Subcutaneous abdominal adipose tissue (tissue), 5 donors: ENCODE measurements around the gene ADPRH.
"Not testable (repeated sequence)": the region's sequence is repeated elsewhere in the genome, so short reads cannot be mapped to it uniquely, and the experiment has no call there.

Experiments
- H3K27ac ChIP-seq: one replicate; pipeline ENCODE4 v1.7.0; 2013; ENCODE audit warnings: low read depth, mild to moderate bottlenecking, inconsistent platforms, low read length, moderate library complexity
- H3K27me3 ChIP-seq, 5 donors: one replicate each; pipeline ENCODE4 v1.7.0; 2013; ENCODE audit warnings: low read length in 5 of 5, inconsistent platforms in 1 of 5; ENCODE audit not compliant: control insufficient read depth in 5 of 5, insufficient read depth in 4 of 5
- H3K36me3 ChIP-seq, 5 donors: one replicate each; pipeline ENCODE4 v1.7.0; 2013; ENCODE audit warnings: low read length in 5 of 5; ENCODE audit not compliant: control insufficient read depth in 5 of 5, insufficient read depth in 5 of 5
- H3K4me1 ChIP-seq, 5 donors: one replicate each; pipeline ENCODE4 v1.7.0; 2013; ENCODE audit warnings: low read length in 5 of 5, mild to moderate bottlenecking in 3 of 5, moderate library complexity in 1 of 5; ENCODE audit not compliant: control insufficient read depth in 5 of 5, insufficient read depth in 5 of 5
- H3K4me3 ChIP-seq, 5 donors: one replicate each; pipeline ENCODE4 v1.7.0; 2013; ENCODE audit warnings: low read length in 5 of 5, low read depth in 1 of 5
- H3K9ac ChIP-seq, 5 donors: one replicate each; pipeline ENCODE4 v1.7.0; 2013; ENCODE audit warnings: low read length in 5 of 5, mild to moderate bottlenecking in 4 of 5, moderate library complexity in 3 of 5
- H3K9me3 ChIP-seq, 5 donors: one replicate each; pipeline ENCODE4 v1.7.0; 2013; ENCODE audit warnings: low read length in 5 of 5; ENCODE audit not compliant: control insufficient read depth in 5 of 5
- donor health status: healthy.
- donor health status: healthy.
- donor health status: healthy.
- donor health status: healthy.
- donor health status: healthy.

Gene ADPRH

DNA sequence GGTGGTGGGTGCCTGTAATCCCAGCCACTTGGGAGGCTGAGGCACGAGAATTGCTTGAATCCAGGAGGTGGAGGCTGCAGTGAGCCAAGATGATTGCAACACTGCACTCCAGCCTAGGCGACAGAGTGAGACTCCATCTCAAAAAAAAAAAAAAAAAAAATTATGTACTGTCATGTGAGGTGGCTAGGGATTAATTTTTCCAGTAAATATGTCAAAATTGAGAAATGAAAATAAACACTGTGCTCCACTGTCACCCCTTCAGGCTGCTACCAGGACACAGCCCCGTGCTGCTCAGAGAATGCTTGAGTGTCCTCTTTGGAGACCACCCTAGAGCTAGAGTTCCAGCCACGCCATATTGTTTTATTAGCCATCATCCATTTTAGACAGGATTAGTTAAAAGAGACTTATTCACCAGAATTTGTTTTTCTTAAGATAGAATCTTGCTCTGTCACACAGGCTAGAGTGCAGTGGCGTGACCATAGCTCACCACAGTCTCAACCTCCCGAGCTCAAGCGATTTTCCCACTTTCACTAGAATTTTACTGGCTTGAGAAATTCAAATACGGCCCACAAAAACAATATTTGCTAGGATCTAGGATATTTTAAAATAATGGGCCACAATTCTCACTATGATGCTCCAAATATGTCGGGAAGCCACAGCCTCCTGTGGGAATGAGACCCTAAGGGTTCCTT lies 20.5 kb upstream of the ADPRH start:
- Histone ChIP-seq H3K4me1 (peaks cover 0 to 19% (median 2%) of the 10 kb centered on the region in 5 donors), H3K9me3 (no peaks in the 10 kb centered on the region), H3K27me3 (no peaks in the 10 kb centered on the region), H3K27ac (no peak overlapping the region), H3K36me3 (no peaks in the 10 kb centered on the region), H3K4me3 (no peak overlapping the region), H3K9ac (no peak overlapping the region)

DNA sequence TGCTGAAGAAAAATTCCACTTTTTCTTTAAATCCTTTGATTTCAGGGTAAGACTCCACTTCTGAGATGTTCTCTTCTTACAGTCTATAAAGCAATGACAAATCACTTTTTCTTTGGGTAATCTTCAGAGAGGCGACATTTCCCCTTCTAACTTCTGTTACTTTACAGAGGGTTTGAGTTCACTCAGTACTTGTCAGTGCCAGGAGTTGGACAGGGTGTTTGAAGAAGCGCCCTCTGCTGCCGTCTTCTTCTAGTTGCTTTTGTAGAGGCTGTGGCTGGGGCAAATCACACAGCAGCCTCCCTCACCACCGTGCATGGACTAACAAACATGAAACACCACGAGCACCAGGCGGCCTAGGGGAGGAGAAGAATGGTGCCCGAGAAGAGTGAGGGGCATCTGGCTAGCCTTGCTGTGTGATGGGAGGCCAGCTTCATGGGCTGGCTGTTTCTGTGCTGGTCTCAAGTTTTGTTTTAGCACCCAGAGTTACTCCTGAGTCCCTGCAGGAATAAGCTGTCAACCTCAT lies 19.8 kb upstream of the ADPRH start, which contains the start of gene CD80:
TSS of gene CD80 (minus strand) at position 174 of the 523 bp plus-strand sequence. CDS start 1,886 bp downstream, outside the sequence.
- no peak within 1 kb of the TSS for H3K4me3 ChIP-seq
- peaks cover 0 to 19% (median 2%) of the 10 kb centered on the region in 5 donors for H3K4me1 ChIP-seq
- no peaks in the 10 kb centered on the region for H3K36me3 ChIP-seq
- H3K9ac ChIP-seq, result no peak within 1 kb of the TSS
- H3K27me3 ChIP-seq, result no peaks in the 10 kb centered on the region
- no peak within 1 kb of the TSS for H3K27ac ChIP-seq
- H3K9me3 ChIP-seq, result no peaks in the 10 kb centered on the region

DNA sequence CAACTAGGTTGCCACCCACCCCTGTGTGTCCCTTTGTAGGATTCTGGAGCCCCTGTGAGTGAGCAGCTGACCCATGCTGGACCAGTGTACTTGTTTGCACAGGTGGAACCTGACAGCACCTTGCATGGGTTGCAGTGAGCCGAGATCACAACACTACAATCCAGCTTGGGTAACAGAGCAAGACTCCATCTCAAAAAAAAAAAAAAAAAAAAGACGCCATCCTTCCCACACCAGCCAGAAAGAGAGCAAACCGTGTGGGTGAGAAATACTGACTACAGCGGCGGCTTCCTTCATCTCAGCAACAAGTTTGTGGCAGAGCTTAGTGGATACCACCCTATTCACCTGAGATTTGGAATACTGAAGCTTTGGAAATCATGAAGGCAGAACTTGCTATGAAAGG lies 19.1 kb upstream of the ADPRH start:
- Histone ChIP-seq H3K4me3 (no peak overlapping the region), H3K27me3 (no peaks in the 10 kb centered on the region), H3K36me3 (no peaks in the 10 kb centered on the region), H3K9me3 (no peaks in the 10 kb centered on the region), H3K9ac (no peak overlapping the region), H3K27ac (no peak overlapping the region), H3K4me1 (peaks cover 0 to 19% (median 2%) of the 10 kb centered on the region in 5 donors)

DNA sequence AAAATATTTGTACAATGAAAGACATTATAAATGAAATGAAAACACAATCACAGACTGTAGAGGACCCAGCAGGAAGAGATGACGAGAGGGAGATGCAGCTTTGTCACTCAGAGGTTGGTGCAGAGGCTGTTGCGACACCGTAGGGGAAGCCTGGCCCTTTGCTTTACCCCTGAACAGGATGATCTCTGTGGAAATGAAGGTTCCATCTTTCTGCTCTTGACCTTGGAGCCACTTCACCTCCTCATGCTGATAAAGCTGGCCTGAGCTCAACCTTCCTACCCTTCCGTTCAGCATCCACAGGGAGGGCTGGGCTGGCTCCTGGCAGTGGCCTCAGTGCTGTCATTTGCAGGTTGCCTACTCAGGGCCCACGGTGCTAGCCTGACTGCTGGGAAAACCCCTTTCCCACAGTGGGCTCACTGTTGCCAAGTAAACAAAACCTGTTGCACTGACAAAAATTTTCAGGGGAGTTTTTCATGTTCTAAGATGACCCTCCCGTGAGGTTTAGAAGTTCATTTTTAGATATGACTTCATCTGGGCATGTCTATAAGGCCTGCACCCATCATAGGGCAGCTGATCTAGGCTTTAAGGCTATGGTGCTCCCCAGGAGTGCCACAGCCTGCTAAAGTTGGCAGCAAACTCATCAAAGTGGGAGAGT lies 16.9 kb upstream of the ADPRH start:
- Histone ChIP-seq H3K36me3 (no peaks in the 10 kb centered on the region), H3K9me3 (no peaks in the 10 kb centered on the region), H3K9ac (no peak overlapping the region), H3K27ac (no peak overlapping the region), H3K4me1 (peaks cover 0 to 11% (median 0%) of the 10 kb centered on the region in 5 donors), H3K27me3 (no peaks in the 10 kb centered on the region), H3K4me3 (no peak overlapping the region)

- H3K4me1 ChIP-seq, result peaks cover 0 to 11% (median 0%) of the 10 kb centered on the region in 5 donors
Measured at GRCh38 chr3:119563334-119563733, 16.0 kb upstream of the ADPRH start.

DNA sequence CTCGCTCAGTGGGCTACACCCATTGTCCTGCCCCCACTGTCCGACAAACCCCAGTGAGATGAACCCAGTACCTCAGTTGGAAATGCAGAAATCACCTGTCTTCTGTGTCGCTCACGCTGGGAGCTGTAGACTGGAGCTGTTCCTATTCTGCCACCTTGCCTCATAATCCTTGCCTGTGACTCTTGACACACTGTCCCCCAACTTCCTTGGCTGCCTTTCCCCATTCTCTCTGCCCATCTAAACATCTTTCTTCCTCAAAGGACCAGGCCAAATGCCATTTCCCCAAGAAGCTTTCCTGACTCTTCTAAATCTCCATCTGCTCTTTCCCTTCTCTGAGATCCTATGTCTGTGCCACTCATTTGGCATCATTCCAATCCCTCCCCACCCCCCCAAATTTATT lies 10.1 kb upstream of the ADPRH start:
- Histone ChIP-seq H3K4me1 (peaks cover 0 to 14% (median 9%) of the 10 kb centered on the region in 5 donors), H3K9me3 (no peaks in the 10 kb centered on the region), H3K36me3 (no peaks in the 10 kb centered on the region), H3K9ac (no peak overlapping the region), H3K27ac (no peak overlapping the region), H3K27me3 (no peaks in the 10 kb centered on the region), H3K4me3 (no peak overlapping the region)

More at GRCh38 chr3:119563334-119563733, 16.0 kb upstream of the ADPRH start:
- H3K27me3 ChIP-seq, H3K9ac ChIP-seq, H3K27ac ChIP-seq, H3K9me3 ChIP-seq, H3K36me3 ChIP-seq, H3K4me3 ChIP-seq: not testable (repeated sequence)

DNA sequence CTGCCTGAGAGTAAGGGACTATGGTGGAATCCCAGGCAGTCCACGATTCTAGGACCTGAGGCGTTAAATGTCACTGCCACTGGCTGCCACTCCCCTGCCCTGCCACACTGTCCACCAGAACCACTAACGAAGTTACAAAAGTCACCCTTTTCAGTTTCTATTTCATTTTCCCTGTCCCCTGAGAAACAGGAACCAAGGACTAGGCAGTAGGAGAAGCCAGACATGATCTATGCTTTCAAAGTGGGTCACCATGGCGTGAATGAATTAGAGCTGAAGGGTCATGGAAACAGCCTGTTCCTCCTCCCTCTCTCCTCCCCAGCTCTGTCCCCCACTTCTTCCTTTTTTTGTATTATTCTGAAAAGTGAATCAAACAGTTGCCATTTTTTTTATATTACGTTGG lies 9.1 kb upstream of the ADPRH start:
- H3K9ac ChIP-seq, result no peak overlapping the region
- H3K27ac ChIP-seq, result no peak overlapping the region
- peaks cover 0 to 14% (median 9%) of the 10 kb centered on the region in 5 donors for H3K4me1 ChIP-seq
- no peak overlapping the region for H3K4me3 ChIP-seq
- no peaks in the 10 kb centered on the region for H3K36me3 ChIP-seq
- H3K27me3 ChIP-seq, result no peaks in the 10 kb centered on the region
- H3K9me3 ChIP-seq, result no peaks in the 10 kb centered on the region

DNA sequence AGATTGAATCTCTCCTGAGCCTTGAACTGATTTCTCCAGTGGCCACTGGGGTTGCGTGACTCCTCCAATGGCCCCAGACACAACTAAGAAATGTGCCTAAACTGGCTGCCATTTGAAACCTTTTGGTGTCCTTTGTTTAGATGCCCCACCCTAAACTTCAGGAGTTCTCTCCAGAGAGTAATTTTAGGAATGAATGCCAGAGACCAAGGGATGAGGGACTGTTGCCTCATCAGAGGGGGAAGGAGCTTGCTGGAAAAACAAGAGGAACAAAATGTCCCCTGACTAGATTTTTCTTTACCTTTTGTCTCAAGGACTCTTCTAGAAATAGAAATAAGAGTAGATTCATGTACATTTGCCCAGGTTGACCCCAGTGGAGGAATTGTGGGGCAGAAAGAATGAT lies 8.1 kb upstream of the ADPRH start:
- peak overlapping the region in 1 of 5 donors; percentile 39 for H3K9ac ChIP-seq
- peak overlapping the region; percentile 71 for H3K27ac ChIP-seq
- no peaks in the 10 kb centered on the region for H3K36me3 ChIP-seq
- no peaks in the 10 kb centered on the region for H3K9me3 ChIP-seq
- H3K4me1 ChIP-seq, result peaks cover 0 to 14% (median 9%) of the 10 kb centered on the region in 5 donors
- no peaks in the 10 kb centered on the region for H3K27me3 ChIP-seq
- H3K4me3 ChIP-seq, result no peak overlapping the region

DNA sequence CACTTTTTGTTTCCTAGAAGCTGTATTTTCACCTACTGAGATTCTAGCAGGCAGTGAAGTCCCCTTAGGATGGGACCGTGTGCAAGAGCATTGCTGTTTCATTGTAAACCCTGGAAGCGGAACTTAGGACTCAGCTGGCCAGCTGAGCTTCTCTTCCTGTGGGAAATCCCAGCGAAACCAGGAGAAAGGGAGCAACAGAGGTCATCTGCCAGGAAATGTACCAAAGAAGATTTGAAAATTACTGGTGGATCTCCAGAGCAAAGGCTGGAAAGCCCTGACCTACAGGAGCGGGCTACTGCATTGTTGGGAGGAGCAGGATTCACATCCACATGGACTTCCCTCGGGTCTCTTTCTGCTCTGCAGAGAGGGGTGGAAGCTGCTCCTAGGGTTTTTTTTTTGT lies 7.6 kb upstream of the ADPRH start:
- H3K9me3 ChIP-seq, result no peaks in the 10 kb centered on the region
- H3K36me3 ChIP-seq, result no peaks in the 10 kb centered on the region
- peaks cover 0 to 14% (median 9%) of the 10 kb centered on the region in 5 donors for H3K4me1 ChIP-seq
- peak overlapping the region; percentile 71 for H3K27ac ChIP-seq
- H3K9ac ChIP-seq, result peak overlapping the region in 1 of 5 donors; percentile 39
- H3K4me3 ChIP-seq, result peak overlapping the region in 1 of 5 donors; percentile 42
- no peaks in the 10 kb centered on the region for H3K27me3 ChIP-seq

DNA sequence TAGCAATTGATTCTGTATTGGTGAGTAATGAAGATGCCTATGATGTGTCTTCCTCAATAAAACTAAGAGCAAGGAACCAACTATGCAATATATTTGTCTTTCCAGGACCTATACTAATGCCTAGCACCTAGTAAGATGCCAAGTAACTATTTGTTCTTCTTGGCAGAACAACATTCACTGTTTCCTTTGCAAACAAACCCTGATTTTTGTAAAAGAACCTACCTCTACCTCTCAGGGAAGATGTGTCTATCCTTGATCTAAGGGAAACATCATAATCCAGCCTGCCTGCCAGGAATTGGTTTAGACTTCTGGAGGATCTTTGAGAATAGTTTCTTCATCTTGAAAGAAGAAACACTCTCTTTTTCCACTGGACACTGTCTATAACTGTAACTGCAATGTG lies 3.8 kb upstream of the ADPRH start:
- H3K27ac ChIP-seq, result no peak overlapping the region
- no peak overlapping the region for H3K9ac ChIP-seq
- no peaks in the 10 kb centered on the region for H3K36me3 ChIP-seq
- H3K9me3 ChIP-seq, result no peaks in the 10 kb centered on the region
- no peaks in the 10 kb centered on the region for H3K27me3 ChIP-seq
- peaks cover 2 to 24% (median 20%) of the 10 kb centered on the region in 5 donors for H3K4me1 ChIP-seq
- no peak overlapping the region for H3K4me3 ChIP-seq
